NCI-H128 (cell line): Measurements from ENCODE around the gene SORD.
"Not testable (repeated sequence)": the region's sequence is repeated elsewhere in the genome, so short reads cannot be mapped to it uniquely, and the experiment has no call there.

Source experiments
- DNase-seq: peaks from one replicate; lab custom pipeline; 2025; ENCODE audit not compliant: unreplicated experiment; lab: John Stamatoyannopoulos, UW

SORD gene

DNA sequence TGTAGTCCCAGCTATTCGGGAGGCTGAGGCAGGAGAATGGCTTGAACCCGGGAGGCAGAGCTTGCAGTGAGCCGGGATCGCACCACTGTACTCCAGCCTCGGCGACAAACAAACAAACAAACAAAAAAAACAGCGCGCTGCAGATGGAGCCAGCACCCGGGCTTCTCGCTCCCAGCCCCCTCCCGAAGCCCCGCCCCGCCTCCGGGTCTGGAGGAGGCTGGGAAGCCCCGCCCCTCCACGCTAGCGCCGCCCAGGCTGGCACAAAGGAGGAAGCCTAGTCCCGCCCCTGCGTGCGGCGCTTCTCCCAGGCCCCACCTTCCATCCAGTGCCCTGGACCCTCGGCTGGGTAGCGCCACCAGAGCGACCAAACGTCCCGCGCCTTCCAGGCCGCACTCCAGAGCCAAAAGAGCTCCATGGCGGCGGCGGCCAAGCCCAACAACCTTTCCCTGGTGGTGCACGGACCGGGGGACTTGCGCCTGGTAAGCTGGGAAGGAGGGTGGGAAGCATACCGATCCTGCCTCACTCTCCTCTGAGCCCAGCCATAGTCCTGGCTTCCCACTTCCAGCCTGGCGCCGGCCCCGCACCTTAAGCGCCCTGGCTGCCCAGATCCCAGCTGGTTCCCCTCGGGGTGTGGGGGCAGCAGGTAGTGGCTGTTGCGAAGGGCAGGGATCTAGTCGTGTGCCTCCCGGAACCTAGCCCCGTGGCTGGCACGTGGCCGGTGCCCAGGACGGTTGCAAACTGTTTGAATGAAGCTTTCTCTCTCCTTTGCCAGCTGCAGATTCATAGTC, at the start of gene SORD:
SORD (plus strand) TSS at position 325 of the 788 bp plus-strand sequence; CDS start at position 414, 89 bp downstream.
- DNase-seq: peak; percentile 55

GRCh38 chr15:44976183-44976582, 46.8 kb upstream of the SORD start:
- DNase-seq: not testable (repeated sequence)

DNA sequence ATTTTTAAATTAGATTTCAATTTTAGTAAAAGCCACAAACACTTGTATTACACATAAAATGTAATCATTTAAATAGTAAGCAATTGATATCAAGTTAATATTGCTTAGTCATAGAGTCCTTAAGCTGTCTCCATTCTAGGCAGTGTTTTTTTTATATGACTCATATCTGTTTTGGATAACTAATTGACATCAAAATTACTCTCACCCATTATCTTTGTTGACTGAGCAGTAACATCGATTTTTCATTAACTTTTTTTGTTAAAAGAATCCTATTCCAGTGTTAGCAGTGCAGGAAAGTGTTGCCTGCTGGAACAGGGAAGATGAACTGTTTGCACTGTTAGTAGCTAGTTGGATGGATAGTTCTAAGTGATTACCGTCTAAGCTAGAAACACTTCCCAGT, 45.2 kb upstream of the SORD start:
- not testable (repeated sequence) for DNase-seq

GRCh38 chr15:44979617-44980339, 43.2 kb upstream of the SORD start:
- DNase-seq: not testable (repeated sequence)

DNA sequence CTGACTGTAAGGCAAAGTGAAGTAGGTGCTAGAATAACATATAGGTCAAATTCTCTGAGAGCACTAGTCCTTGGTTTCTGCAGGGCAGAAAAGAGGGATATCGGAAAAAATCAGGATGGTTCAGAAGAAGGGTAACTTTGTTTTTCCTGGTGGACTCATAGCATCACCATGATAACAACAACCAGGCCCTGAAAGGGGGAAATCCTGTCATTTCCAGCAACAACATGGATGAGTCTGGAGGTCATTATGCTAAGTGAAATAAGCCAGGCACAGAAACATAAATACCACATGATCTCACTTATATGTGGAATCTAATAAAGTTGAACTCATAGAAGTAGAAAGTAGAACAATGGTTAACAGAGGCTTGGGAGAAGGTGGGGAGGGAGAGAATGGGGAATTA, 38.9 kb upstream of the SORD start:
- DNase-seq: not testable (repeated sequence)

DNA sequence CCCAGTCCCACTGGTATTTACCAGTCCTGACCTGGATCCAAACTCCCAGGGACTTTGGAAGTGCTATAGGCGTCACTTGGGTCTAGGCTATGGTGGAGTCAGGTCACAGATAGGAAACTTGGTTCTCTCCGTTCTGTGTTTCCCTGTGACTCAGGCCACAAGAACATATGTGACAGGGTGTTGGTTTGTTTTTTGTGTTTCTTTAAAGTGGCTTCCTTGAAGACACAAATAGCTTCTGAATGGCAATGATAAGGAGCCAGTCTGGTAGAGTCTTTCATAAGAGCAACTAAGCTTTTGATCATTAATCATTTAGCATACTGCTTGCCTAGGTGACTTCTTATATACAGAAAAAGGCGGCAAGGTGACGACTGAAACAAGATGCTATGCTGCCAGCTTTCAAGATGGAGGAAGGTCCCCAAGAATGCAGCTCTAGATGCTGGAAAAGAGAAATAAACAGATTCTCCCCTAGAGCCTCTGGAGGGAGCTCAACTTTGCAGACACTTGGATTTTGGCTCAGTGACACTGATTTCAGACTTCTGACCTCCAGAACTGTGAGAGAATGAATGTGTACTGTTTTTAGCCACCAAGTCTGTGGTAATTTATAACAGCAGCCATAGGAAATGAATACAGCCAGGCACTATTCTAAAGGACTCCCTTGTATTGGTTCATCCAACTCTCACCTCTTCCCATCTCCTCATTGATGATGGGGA, 36.5 kb upstream of the SORD start:
- DNase-seq: not testable (repeated sequence)

DNA sequence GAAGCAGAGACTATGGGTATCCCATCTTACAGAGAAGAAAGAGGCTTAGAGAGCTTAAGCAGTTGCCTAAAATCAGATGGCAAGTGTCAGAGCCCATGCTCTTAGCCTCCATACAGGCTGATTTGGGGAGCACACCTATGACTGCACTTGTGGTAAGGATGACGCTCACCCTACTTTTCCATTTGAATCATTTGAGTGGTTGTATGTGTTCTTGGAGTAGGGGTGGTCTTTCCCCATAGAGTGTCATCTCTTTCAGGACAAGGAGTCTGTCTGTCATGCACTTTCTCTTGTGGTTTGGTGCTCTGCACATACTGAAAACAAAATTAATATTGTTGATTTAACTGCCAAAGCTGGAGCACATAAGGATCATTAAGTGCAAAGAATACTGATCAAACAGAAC, 35.3 kb upstream of the SORD start:
- DNase-seq: not testable (repeated sequence)

- not testable (repeated sequence) for DNase-seq
Observed at GRCh38 chr15:44988184-44988869, 34.7 kb upstream of the SORD start.

- not testable (repeated sequence) for DNase-seq
Observed at GRCh38 chr15:44988870-44989219, 34.1 kb upstream of the SORD start.

DNA sequence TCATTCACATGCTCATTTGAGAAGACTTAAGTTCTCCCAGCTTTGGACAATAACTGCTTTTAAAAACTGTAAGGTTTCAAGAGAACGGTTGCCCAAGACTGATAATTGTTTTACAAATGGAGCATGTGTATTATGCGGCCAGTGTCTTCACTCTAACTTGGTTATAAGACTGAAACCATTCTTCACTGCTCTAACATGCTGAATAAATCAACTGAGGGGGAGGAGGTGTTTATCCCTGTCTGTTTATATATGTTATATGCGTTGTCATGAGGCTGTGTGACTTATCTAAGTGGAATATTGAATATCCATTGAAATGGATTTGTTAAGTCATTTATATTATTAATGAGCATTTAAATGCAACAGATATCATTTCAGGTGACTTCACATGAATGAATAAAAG, 25.4 kb upstream of the SORD start:
- not testable (repeated sequence) for DNase-seq

DNA sequence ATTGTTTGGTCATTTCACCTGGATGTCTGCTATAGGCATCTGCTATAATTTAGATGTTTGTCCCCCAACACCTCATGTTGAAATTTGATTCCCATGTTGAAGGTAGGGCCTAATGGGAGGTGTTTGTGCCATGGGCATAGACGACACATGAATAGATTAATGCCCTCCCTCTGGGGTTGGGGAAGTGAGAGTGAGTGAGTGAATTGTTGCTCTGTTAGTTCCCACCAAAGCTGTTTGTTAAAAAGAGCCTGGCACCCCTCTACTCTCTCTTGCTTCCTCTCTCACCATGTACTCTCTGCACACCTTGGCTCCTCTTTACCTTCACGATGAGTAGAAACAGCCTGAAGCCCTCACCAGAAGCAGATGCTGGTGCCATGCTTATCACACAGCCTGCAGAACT, 23.9 kb upstream of the SORD start:
- no peak for DNase-seq

- DNase-seq: not testable (repeated sequence)
Observed at GRCh38 chr15:45001180-45001579, 21.8 kb upstream of the SORD start.

DNA sequence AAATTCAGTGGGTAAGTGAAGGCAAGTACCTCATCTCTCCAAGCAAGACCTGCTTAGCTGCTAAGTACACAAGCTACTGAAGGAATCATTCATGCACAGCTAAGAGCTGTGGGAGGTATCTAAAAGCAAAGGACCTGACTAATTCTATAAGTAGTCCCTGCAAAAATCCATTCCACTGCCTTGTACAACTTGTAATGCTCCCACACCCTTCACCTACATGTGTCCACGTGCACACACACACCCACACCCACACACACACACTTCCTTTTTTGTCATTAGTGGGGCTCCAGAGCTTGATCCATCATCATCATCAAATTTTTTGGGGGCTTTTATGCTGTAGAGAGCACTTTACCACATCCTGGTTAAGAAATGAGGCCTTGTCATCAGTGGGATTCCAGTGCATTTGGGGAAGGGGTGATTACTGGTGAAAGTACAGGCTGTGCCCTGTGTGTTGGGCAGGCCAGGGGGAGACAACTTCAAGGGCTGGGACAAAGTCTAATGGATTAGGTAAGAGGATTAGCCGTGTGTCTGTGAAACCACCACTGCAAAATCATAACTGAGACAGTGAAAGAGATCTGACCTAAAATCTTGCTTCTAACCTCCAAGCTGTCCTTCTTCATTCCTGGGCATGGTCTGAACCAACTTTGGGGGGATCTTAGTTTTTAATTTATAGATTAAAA, 19.1 kb upstream of the SORD start:
- DNase-seq: not testable (repeated sequence)

DNA sequence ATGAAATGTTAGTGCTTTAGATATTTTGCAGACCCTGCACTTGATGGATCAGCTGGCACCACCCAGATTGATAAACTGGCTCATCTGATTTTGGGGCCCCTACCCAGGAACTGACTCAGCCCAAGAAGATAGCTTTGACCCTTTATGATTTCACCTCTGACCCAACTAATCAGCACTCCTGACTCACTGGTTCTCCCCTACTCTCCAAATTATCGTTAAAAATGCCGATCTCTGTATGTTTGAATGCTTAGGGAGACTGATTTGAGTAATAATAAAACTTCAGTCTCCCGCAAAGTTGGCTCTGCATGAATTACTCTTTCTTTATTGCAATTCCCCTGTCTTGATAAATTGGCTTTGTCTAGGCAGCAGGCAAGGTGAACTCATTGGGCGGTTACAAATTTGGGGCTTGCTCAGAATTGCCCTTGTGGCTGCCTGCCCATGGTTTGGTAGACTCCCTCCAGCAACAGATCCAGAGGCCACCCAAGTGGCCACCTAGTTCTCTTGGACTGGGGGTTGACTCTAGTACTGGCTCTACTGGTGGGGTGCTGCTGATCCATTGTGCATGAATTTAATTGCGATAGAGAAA, 18.3 kb upstream of the SORD start:
- DNase-seq: not testable (repeated sequence)

DNA sequence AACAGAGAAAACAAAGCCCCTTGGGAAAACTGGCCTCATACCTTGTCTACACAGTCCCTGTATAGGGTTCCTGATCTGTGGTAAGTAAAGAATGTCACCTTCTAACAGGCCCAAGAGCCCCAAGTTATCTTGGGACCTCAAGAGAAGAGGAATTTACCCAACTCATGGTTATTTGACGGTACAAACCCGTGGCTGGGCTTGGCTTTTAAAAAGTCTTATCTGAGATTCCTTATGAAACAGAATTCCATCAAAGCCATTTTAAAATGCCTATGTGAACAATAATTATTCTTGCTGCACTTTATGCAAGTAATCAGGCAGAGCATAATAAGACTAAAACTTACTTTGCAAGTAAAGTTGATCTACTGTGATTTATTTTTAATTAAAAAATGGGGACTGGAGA, 13.9 kb upstream of the SORD start:
- DNase-seq: no peak

- DNase-seq: not testable (repeated sequence)
Observed at GRCh38 chr15:45015114-45015513, 7.9 kb upstream of the SORD start.

- not testable (repeated sequence) for DNase-seq
Observed at GRCh38 chr15:45020222-45020900, 2.6 kb upstream of the SORD start.

GRCh38 chr15:45020901-45021259, 2.1 kb upstream of the SORD start:
- not testable (repeated sequence) for DNase-seq

GRCh38 chr15:45021348-45021747, 1.6 kb upstream of the SORD start:
- no peak for DNase-seq
